ENCODE measurements around the gene UGT1A4.

Gene UGT1A4

GRCh38 chr2:233681521-233682099 is 36.9 kb upstream of the UGT1A4 start, which contains the start of gene UGT1A7:
Gene UGT1A7 (plus strand): TSS chr2:233681901. CDS start chr2:233681938, 37 bp downstream.
- Histone ChIP-seq H3K27me3 (no peaks in the 10 kb centered on the region), H3K4me2 (peak within 1 kb of the TSS in 10 of 11 experiments; percentile 9 to 48 (median 42); a peak in 14 of 22 replicates), H3K9ac (no peak within 1 kb of the TSS), H3K36me3 (no peaks in the 10 kb centered on the region), H3K4me1 (peaks cover 6 to 14% (median 9%) of the 10 kb centered on the region in 10 experiments; a peak in 18 of 20 replicates), H4K20me1 (no peaks in the 10 kb centered on the region), H3K27ac (no peak within 1 kb of the TSS), H3K4me3 (no peak within 1 kb of the TSS), H3K9me3 (replicated peaks in 1 of 11) (no peaks in the 10 kb centered on the region)
- TF ChIP-seq Cebpa-rat (IDR thresholded peaks at IDR 0.05) = no peak

GRCh38 chr2:233684640-233685039 is 33.9 kb upstream of the UGT1A4 start:
- H3K36me3 ChIP-seq = no peaks in the 10 kb centered on the region
- H3K4me1 ChIP-seq = peaks cover 6 to 14% (median 9%) of the 10 kb centered on the region in 10 experiments; a peak in 18 of 20 replicates
- H3K4me2 ChIP-seq = no peak overlapping the region
- H4K20me1 ChIP-seq = no peaks in the 10 kb centered on the region
- no peak overlapping the region for H3K4me3 ChIP-seq
- no peak overlapping the region for H3K9ac ChIP-seq
- no peaks in the 10 kb centered on the region for H3K27me3 ChIP-seq
- TF ChIP-seq Cebpa-rat (IDR thresholded peaks at IDR 0.05) = no peak
- H3K9me3 ChIP-seq (replicated peaks in 1 of 11) = no peaks in the 10 kb centered on the region
- no peak overlapping the region for H3K27ac ChIP-seq

GRCh38 chr2:233686928-233687327 is 31.6 kb upstream of the UGT1A4 start:
- H3K4me1 ChIP-seq = peaks cover 6 to 18% (median 9%) of the 10 kb centered on the region in 10 experiments; a peak in 18 of 20 replicates
- no peak overlapping the region for H3K27ac ChIP-seq
- no peaks in the 10 kb centered on the region for H3K36me3 ChIP-seq
- no peaks in the 10 kb centered on the region for H4K20me1 ChIP-seq
- H3K9ac ChIP-seq = no peak overlapping the region
- no peak for TF ChIP-seq Cebpa-rat (IDR thresholded peaks at IDR 0.05)
- H3K4me3 ChIP-seq = no peak overlapping the region
- no peaks in the 10 kb centered on the region for H3K27me3 ChIP-seq
- H3K4me2 ChIP-seq = no peak overlapping the region
- no peaks in the 10 kb centered on the region for H3K9me3 ChIP-seq (replicated peaks in 1 of 11)

- Histone ChIP-seq H3K4me3 (no peak overlapping the region), H3K4me1 (peaks cover 0 to 5% (median 0%) of the 10 kb centered on the region in 10 experiments; a peak in 5 of 20 replicates), H4K20me1 (no peaks in the 10 kb centered on the region), H3K4me2 (no peak overlapping the region), H3K27ac (no peak overlapping the region), H3K9ac (no peak overlapping the region), H3K36me3 (no peaks in the 10 kb centered on the region), H3K9me3 (replicated peaks in 1 of 11) (no peaks in the 10 kb centered on the region), H3K27me3 (no peaks in the 10 kb centered on the region)
- TF ChIP-seq Cebpa-rat (IDR thresholded peaks at IDR 0.05) = no peak
Observed at GRCh38 chr2:233688341-233688740, 30.2 kb upstream of the UGT1A4 start.

- no peak overlapping the region for H3K27ac ChIP-seq
- no peaks in the 10 kb centered on the region for H3K36me3 ChIP-seq
- H3K4me1 ChIP-seq = peaks cover 0 to 5% (median 0%) of the 10 kb centered on the region in 10 experiments; a peak in 2 of 20 replicates
- H3K9me3 ChIP-seq (replicated peaks in 1 of 11) = no peaks in the 10 kb centered on the region
- H3K4me2 ChIP-seq = no peak overlapping the region
- H3K4me3 ChIP-seq = no peak overlapping the region
- H3K9ac ChIP-seq = no peak overlapping the region
- H3K27me3 ChIP-seq = no peaks in the 10 kb centered on the region
- no peaks in the 10 kb centered on the region for H4K20me1 ChIP-seq
- TF ChIP-seq Cebpa-rat (IDR thresholded peaks at IDR 0.05) = no peak
Observed at GRCh38 chr2:233689031-233689430, 29.5 kb upstream of the UGT1A4 start.

GRCh38 chr2:233689501-233689900 is 29.0 kb upstream of the UGT1A4 start:
- peaks cover 0 to 5% (median 0%) of the 10 kb centered on the region in 10 experiments; a peak in 2 of 20 replicates for H3K4me1 ChIP-seq

GRCh38 chr2:233690444-233690843 is 28.1 kb upstream of the UGT1A4 start:
- no peak overlapping the region for H3K4me3 ChIP-seq
- H3K4me2 ChIP-seq = no peak overlapping the region
- peaks cover 0 to 5% (median 0%) of the 10 kb centered on the region in 10 experiments; a peak in 2 of 20 replicates for H3K4me1 ChIP-seq
- H3K9ac ChIP-seq = no peak overlapping the region
- H4K20me1 ChIP-seq = no peaks in the 10 kb centered on the region
- TF ChIP-seq Cebpa-rat (IDR thresholded peaks at IDR 0.05) = no peak
- H3K27ac ChIP-seq = no peak overlapping the region
- no peaks in the 10 kb centered on the region for H3K9me3 ChIP-seq (replicated peaks in 1 of 11)
- no peaks in the 10 kb centered on the region for H3K36me3 ChIP-seq
- H3K27me3 ChIP-seq = no peaks in the 10 kb centered on the region

More at GRCh38 chr2:233689501-233689900, 29.0 kb upstream of the UGT1A4 start:
- Histone ChIP-seq H3K4me3 (no peak overlapping the region), H3K27ac (no peak overlapping the region), H4K20me1 (no peaks in the 10 kb centered on the region), H3K36me3 (no peaks in the 10 kb centered on the region), H3K9ac (no peak overlapping the region), H3K4me2 (no peak overlapping the region), H3K27me3 (no peaks in the 10 kb centered on the region), H3K9me3 (replicated peaks in 1 of 11) (no peaks in the 10 kb centered on the region)
- TF ChIP-seq Cebpa-rat (IDR thresholded peaks at IDR 0.05) = no peak

GRCh38 chr2:233691443-233692433 is 26.8 kb upstream of the UGT1A4 start:
- no peaks in the 10 kb centered on the region for H3K9me3 ChIP-seq (replicated peaks in 1 of 11)
- TF ChIP-seq Cebpa-rat (IDR thresholded peaks at IDR 0.05) = no peak
- H3K4me3 ChIP-seq = no peak overlapping the region
- no peak overlapping the region for H3K27ac ChIP-seq
- peaks cover 0 to 5% (median 0%) of the 10 kb centered on the region in 10 experiments; a peak in 2 of 20 replicates for H3K4me1 ChIP-seq
- no peaks in the 10 kb centered on the region for H3K27me3 ChIP-seq
- H3K36me3 ChIP-seq = no peaks in the 10 kb centered on the region
- no peak overlapping the region for H3K9ac ChIP-seq
- H4K20me1 ChIP-seq = no peaks in the 10 kb centered on the region
- H3K4me2 ChIP-seq = no peak overlapping the region; a peak in 1 of 22 replicates

GRCh38 chr2:233692648-233693047 is 25.9 kb upstream of the UGT1A4 start, which contains the start of gene UGT1A6:
Gene UGT1A6 (plus strand): TSS chr2:233692890. CDS start chr2:233693005, 115 bp downstream.
- no peak within 1 kb of the TSS for H3K4me2 ChIP-seq
- H3K9ac ChIP-seq = no peak within 1 kb of the TSS
- no peak within 1 kb of the TSS for H3K27ac ChIP-seq
- no peaks in the 10 kb centered on the region for H3K9me3 ChIP-seq (replicated peaks in 1 of 11)
- no peaks in the 10 kb centered on the region for H4K20me1 ChIP-seq
- H3K27me3 ChIP-seq = no peaks in the 10 kb centered on the region
- H3K4me3 ChIP-seq = no peak within 1 kb of the TSS
- no peaks in the 10 kb centered on the region for H3K36me3 ChIP-seq
- H3K4me1 ChIP-seq = peaks cover 0 to 5% (median 0%) of the 10 kb centered on the region in 10 experiments; a peak in 2 of 20 replicates
- TF ChIP-seq Cebpa-rat (IDR thresholded peaks at IDR 0.05) = no peak

All from BLaER1 treated with 17β-estradiol and CSF1 and Interleukin-3, amounts not matched to agents 10 nM and 100 nM (cell line).